HG03460 (cell line): ENCODE results near the gene RAPGEF4.

Experiments used
- ATAC-seq: cut with Tn5 transposase; IDR thresholded peaks from one replicate; pipeline ENCODE4 v1.9.1; 2021; ENCODE audit not compliant: unreplicated experiment

Gene RAPGEF4

DNA sequence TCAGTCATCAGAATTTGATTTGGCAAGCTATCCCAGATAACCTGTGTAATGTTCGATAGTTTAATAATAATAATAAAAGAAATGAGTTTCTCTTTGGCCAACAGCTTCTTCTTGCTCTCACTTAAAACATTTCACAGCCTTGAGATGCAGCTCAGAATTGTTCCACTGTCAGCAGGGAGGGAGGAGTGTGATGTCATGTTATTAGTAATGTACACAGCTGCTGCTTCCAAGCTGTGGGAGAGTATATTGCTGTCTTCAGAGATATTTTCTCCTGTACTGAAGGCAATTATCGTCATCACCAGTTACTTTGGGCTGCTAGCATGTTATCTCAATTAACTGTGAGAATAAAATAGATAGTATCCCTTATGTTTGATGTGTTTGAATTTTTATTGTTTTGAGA, 193.1 kb downstream of the RAPGEF4 start:
- ATAC-seq, result no peak

DNA sequence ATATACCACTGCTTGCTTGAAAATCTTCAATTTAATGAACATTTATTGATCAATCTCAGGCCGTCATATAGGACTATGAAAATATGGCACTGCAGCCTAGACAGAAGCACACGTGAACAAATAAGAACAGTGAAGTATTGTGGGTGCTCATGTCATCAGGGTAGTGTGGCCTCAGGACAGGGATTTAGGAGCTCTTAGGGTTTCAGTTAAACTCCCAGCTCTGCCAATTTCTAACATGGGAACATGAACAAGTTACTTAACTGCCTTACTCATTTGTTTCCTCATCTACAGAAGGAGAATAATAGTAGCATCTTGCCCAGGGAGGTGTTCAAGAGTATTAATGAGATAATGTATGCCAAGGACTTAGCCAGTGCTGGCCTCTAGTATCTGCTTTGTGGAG, 194.0 kb downstream of the RAPGEF4 start:
- ATAC-seq, result no peak

DNA sequence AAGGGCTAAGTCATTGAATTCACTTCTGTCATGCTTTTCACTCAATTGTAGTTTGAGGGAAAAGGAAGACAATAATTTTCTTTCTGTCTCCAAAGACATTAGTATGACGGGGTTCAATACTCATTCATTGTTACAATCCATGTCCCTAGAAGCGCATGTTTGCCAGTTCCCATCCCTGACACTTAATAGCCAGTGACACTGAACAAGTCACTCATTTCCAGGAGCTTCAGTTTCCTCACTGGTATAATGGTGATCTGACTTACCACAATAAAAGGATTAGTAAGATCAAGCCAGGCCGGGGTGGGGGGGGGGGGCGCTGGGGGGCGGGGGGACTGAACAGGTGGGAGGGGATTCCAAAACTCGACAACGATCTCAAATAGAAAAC, 195.2 kb downstream of the RAPGEF4 start:
- no peak for ATAC-seq

DNA sequence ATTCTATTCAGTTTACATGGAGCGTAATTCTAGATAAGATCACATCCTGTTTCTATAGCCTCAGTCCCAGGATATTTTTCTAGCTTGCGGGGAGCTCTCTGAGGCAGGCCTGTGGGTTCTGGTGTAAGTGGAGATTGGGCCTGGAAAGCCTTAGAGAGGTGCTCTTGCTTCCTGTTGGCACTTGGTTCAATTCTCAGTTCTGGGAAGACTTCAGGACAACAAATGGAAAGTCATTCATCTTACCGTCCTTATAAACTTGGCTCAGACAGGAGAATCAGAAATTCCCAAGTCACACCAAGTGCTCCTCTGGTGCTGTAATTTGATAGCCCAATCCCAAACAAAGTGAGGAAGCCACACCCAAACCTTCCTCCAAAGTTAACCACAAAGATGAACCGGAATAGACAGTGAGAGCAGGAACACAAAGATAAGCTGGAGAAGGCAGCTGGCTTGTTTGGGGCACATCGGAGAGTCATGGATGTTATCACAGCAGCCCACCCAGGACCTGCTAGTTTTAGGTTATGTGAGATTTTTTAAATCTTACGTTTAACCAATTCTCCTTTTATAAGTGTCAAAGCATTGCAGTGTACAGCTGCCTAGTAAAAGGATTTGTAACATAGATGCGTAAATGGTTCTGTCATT, 195.7 kb downstream of the RAPGEF4 start:
- no peak for ATAC-seq

DNA sequence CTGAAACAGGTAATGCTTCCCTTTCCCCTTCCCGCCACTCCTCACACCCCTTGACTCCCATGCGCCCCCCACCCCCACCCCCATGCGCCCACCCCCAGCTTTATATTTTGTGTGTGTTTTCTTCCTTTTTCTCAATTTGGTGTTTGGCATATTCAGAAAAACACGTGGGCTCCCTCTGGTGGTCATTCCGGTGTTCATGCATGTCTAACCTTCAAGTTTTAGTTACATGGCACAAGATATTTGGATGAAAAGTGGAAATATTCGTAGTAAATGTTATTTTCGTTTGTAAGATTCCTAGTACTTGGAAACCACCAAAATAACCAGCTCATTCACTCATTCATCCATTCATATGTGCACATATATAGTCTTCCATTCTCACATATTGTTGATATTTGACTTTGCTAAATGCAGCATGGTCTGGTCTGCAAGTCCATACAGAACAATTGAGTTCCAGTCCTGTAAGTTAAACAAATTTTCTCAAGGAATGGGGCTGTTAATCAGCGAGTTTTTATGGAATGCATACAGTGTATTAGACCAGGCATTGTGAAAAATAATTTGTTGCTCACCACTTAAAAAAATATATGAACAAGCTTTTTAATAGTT, 196.4 kb downstream of the RAPGEF4 start:
- no peak for ATAC-seq

DNA sequence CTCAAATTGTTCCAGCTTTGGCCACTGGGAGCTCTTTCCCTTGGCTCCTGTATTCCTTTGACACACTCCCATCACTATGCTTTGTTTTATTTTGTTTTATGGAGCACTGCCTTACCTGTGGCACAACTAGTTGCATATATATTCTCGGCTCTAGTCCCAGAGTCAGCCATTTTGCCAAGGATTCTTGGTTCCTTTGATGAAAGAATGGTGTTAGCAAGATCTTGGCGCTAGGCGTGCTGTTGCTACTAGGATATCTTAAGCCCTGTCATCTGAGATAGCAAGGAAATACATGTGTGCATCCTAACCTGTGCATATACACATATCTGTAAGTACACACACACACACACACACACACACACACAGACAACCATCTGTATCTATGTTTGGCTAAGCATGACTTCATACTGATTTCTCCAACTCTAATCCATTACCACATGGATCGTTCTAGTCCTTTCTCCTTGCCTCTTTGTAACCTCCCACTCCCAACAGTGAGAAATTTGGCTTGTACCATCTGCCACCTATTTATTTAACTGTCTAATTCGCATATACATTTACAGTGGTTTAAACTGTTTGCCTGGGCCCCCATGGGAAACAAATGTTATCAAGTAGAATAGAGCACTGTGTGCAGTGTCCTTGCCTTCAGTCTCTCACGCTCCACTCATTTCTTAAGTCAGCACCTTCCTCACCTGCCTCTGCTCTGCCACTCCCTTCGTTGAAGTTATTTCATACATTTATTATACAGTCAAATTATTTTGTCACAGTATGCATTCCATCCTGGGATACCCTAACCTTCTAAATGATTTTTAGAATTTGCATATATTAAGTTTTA, 202.5 kb downstream of the RAPGEF4 start:
- no peak for ATAC-seq

DNA sequence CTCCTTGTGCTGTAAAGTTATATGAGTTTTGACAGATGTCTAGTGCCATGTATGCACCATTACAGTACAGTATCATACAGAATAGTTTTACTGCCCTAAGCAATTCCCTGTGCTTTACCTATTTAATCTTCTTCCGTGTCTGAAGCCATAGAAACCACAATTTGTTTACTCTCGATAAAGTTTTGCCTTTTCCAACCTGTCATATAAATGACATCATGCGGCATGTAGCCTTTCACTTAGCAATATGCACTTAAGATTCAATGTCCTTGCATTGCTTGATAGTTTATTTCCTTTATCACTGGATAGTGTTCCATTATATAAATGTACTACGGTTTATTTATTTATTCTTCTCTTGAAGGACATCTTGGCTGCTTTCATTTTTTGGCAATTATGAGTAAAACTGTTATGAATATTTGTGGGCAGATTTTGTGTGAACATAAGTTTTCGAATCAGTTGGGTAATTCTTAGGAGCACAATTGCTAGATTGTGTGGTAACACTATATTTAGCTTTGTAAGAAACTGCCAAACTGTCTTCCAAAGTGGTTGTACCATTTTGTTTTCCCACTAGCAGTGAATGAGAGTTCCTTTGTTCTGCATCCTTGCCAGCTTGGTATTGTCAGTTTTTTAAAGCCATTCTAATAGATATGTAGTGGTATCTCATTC, 203.2 kb downstream of the RAPGEF4 start:
- no peak for ATAC-seq

DNA sequence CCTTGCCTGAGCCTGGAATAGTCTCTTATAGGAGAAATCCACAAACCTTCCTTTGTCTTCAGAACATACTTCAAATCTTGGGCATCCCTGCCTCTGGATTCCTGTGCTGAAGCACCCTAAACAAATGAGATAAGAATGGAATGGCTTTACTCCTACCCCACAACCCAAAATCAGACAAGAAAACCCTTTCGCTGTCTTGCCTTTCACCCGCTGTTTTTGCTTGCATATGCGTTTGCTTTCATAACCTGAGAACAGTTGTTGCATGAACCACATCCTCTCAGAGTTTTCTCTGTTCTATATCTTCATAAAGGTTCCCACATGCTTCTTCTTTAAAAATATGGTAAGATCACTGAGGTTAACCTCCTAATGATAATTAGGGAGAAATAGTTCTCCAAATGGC, 207.9 kb downstream of the RAPGEF4 start:
- no peak for ATAC-seq

DNA sequence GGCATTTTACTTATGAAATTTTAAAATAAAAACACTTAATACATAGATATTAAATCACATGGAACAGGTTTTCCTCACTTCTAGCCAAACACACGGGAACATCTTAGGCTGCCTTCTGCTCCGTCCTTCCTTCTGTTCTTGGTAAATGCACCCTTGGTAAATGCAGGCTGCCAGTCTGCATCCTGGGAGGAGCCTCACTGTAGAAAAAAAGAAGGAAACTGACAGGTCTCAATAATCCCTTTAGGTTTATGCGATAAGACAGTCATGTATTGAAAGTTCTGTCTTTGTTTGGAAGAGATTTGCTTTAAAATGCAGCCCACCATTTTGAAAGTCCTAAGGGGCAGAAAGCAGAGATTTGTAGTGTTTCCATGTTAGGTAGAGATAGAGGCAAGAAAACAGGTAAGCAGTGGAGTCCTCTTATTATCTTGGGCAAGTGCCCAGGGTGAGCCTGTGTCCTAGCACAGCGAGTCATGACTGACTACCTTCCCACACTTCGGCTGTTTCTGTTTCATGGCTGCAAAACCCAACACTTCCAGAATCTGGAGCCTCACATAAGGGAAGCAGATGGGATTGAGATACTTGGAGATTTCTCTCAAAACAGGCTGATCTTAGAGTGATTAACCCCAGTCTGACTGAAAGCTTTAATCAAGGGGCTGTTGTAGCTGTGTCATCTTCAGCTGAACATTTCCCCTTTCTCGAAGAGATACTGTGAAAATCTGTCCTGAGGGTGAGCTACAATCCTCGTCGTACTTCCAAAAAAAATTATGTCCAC, 208.6 kb downstream of the RAPGEF4 start:
- no peak for ATAC-seq

DNA sequence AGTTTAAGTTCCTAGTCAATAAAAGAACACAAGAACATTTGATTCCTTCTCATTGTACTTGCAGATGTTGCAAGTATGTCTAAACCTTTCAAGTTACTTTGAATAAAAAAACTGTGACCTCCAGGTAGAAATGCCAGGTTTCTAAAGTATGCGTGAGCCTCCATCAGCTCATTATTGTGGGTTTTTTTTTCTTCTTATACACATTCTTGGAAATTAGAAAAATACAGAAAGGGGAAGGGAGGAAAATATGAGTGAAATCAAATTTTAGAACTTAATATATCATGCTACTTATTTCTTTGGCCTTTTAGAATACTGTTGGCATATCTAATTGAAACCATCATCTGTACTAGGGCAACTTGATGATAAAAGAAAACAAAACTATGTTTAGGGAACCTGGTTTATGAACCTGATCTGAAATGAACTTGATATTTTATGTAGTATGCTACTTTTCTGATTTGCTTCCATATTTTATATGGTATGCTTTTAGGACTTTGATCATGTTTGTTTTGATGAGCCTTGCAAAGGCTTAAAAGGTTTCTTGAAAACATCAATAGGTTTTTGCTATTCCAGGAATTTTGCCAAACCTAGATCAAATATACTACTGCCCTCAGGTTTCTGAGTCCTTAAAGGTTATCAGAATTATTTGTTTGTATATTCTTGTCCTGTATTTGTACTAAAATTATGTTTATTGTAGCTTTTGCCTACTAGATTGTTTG, 209.3 kb downstream of the RAPGEF4 start:
- ATAC-seq, result no peak

DNA sequence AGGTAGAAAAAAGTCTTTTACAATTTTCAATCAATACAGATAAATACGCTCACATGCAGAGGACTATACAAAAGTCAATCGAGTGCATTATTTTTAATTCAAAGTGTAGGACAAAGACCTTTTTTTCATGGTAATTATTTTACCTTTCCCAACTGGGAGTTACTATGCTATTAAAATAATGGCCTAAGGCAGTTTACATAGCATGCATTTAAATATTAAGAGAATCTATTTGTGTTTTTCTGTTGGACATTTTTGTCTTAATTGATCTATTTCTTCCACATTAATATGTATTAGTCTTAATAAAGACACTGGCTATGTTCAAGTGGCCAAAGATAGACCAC, 209.8 kb downstream of the RAPGEF4 start:
- no peak for ATAC-seq

DNA sequence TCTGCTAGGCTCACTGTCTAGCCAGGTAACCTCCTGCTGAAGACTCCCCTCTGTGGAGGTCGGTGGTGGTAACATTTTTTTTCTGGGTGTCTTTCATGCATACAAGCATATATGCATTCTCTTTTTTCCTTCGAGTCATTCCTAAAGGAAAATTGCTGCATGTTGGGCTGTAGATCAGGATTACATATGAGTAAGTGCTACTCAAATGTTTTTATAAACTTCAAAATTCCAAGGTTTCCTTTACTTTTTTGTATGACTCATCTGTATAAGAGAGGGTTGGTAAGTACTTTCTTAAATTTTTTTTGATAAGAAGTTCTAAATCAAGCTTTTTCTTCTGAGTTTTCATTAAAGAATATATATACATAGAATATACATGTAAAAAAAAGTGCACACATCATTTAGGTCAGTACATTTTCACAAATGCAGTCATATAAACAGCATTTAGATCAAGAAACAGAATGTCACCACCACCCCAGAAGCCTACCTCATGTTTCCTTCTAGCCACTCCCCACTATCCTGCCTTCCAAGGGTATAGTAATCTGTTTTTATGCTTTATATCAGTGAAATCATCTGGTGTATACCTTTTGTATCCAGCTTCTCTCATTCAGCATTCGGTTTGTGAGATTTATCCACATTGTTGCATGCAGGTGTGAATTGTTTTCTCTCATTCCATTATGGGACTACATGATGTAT, 212.0 kb downstream of the RAPGEF4 start:
- no peak for ATAC-seq

DNA sequence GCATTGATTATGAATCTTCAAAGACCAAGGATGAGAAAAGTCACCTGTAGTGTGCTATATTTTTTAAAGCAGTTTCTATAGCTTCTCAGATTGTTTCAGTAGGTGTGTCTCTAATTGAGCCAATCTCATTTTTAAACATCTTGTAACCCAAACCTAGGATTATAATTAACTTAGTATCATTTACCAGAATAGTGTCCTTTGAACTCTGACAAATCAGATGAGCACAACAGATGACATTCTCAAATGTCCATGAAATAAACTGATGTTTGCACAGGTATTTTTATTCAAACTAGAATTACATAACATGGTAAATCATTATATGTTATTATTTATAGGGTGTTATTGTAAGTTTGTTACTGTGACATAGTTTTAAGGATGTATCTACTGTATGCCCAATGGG, 213.9 kb downstream of the RAPGEF4 start:
- no peak for ATAC-seq

DNA sequence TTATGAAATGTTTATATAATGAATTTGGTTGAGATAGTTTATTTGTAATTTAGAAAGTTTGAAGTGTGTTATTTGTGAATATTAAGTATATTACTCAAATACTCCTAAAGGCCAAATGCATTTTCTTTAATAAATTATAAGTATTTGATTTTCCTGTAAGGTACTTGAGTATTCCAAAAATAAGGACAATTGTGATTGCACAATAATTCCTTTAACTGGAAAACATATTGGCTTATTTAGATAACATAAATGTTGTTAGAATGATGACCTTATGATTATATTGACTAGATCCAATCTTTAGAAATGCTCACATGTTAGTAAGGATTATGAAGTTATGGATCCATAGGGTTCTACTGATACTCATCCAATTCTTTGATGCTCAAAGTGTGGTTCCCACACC, 214.9 kb downstream of the RAPGEF4 start:
- ATAC-seq, result no peak

DNA sequence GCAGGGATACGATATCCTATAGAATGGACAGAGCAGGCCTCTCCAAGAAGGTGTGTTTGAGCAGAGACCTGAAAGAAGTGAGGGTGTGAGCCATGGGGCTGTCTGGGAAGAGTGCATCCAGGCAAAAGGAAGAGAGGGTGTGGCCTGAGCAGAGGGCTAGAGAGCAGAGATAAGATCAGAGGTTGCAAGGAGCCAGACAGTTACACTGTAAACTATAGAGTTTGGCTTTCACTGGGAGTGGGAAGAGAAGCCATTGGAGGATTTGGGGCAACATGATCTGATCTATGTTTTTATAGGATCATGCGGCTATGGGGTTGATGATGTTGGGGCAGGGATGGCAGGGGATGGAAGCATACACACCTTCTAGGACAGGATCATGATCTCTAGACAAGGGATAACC, 215.9 kb downstream of the RAPGEF4 start:
- no peak for ATAC-seq

DNA sequence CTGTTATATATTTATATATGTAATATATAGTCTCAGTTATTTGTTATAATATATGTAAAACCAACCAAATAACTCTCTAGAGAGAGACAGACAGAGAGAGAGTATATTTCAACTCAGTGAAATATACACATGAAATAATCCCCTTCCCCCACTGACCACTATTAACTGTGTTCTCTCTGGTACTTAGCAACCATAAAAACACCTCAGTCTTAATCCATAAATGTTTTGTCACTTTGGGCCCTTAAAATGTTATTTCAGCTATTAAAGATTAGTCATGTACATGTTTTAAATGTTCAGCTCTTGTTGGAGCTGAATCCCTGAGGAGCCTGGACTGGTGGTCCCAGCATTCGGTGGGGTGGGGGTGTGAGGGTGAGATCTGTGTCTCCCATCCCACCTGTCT, 217.8 kb downstream of the RAPGEF4 start:
- ATAC-seq, result no peak

DNA sequence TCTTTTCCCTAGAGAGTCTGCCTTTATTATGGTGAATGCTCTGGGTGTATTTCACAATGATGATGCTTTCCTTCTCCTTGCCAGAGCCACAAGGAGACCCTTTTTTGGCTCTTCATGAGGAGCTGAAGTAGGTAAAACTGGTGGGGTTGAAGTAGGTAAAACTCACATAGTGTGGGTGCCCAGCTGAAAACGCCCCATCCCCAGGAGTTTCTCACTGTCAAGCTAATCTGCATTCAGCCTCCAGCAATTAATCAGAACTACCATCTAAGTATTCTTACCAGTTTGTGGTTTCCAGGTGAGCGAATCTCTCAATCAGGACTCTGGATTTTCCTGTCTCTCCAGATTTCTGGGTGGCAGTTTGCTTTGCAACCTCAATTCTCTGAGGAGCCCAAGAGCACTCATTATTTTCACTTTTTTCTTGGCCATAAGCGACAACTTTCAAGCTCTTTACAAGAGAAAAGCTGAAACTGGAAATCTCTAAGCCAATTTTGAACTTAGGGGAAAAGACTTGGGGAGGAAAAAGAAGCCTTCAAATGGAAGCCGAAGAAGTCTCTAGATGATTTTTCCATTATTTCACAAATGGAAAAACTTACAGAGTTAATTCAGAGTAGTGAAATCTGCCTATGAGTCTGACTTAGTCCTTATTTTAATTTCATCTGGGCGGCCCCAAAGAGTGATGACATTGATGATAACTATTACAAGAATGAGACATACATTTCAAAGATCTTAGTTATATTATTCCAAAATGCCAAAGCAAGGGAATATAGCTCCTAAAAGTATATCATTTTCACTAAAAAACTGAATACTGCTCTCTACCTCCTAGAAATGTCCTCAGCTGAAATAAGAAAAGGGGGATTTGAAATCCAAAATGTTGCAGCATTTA, 218.6 kb downstream of the RAPGEF4 start:
- ATAC-seq, result no peak

DNA sequence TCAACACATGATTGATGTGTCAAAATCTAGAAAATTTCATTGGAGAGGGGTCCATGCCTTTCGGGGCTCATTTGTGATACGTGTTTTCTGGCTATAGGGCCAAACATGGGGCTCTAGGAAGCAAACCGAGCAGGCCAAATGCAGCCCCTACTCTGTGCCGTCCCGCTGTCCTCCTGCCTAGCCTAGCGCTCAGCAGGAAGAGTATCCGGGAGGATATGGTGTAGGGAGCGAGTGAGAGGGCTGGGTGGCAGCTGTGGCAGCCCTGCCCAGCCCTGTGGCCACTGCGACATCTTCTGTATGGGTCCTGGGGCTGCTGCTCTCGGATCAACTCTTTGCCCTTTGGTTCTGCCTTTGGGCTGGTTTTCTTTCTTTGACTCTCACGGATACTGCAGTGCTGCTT, 219.9 kb downstream of the RAPGEF4 start:
- no peak for ATAC-seq

DNA sequence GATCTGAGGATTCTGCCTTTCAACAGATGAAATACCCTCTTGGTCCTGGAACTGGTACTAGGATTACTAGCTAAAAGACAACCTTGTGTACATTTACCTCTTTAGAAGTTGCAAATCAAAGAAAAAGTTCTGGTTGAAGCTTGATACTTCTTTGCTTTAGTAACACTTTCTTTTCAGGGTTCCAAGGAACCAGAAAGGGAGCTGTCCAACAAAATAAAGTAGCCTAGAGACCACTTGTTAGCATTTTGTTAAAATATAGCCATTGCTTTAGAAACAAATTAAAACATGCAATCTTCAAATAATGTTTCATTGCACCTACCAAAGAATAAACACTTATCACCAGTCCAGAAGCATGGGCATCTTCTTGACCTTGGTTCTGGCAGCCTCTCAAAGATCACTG, 222.1 kb downstream of the RAPGEF4 start:
- no peak for ATAC-seq
